Left lung (tissue), 10 donors: ENCODE data around the gene MGAT5B. TPM values are rescaled to one million over a fixed set of nuclear protein-coding genes. Genes with fewer than 3 reads are reported as not detected.
"Not testable (repeated sequence)": the region's sequence is repeated elsewhere in the genome, so short reads cannot be mapped to it uniquely, and the experiment has no call there.

ENCODE experiments used
- ATAC-seq: fragments of 200-7000 bp; cut with Tn5 transposase; one replicate; pipeline ENCODE4 v1.9.1; 2020; ENCODE audit warnings: moderate library complexity
- DNase-seq, 4 donors: peaks; one replicate each; pipeline ENCODE4 v3.0.0-alpha.2; 2013 to 2020
- H3K27ac ChIP-seq, 2 donors: fragments of 200-600 bp; sonication (generic) in 1 of 2; one replicate each; pipeline versions ENCODE4 v1.5.0 to v1.8.0; 2020 to 2021
- H3K27me3 ChIP-seq, 2 donors: fragments of 200-600 bp; sonication (generic) in 1 of 2; one replicate each; pipeline versions ENCODE4 v1.5.0 to v1.8.0; 2020 to 2021
- H3K36me3 ChIP-seq, 2 donors: fragments of 200-600 bp; sonication (generic) in 1 of 2; one replicate each; pipeline versions ENCODE4 v1.5.0 to v1.8.0; 2020 to 2021
- H3K4me1 ChIP-seq, 2 donors: fragments of 200-600 bp; one replicate each; pipeline ENCODE4 v1.8.0; 2021
- H3K4me3 ChIP-seq, 2 donors: fragments of 200-600 bp; sonication (generic) in 1 of 2; one replicate each; pipeline versions ENCODE4 v1.5.0 to v1.8.0; 2020 to 2021; ENCODE audit warnings: mild to moderate bottlenecking in 1 of 2
- H3K9me3 ChIP-seq, 2 donors: fragments of 200-600 bp; sonication (generic) in 1 of 2; one replicate each; pipeline versions ENCODE4 v1.5.0 to v1.8.0; 2020 to 2021
- CTCF ChIP-seq, 2 donors: fragments of 200-600 bp; sonication (generic) in 1 of 2; IDR thresholded peaks; one replicate each; pipeline versions ENCODE4 v1.5.0 to v1.8.0; 2021; ENCODE audit warnings: antibody characterized with exemption in 2 of 2
- intact Hi-C, 2 donors: fragments of 100-400 bp; cut with DNase I; formaldehyde crosslinking; loops; one replicate each; pipeline versions ENCODE4 v1.11.2 to v1.14.2; 2022
- polyA plus RNA-seq, 6 donors: library from polyadenylated mRNA; unstranded; fragments of 120-200 nt; gene quantifications; one replicate each; pipeline ENCODE4 v1.2.1, GENCODE V29; 2013; ENCODE audit not compliant: insufficient read length in 6 of 6
- total RNA-seq, 2 donors: library from RNA; stranded (reverse); fragmentation: NEBNext Ultra II Directional; extraction: Animal tissue kit (Norgen Biotek cat#: 25700); gene quantifications; one replicate each; pipeline ENCODE4 v1.2.1, GENCODE V29; 2021
- donor health status: DM: no; HTN: yes; CAD: no.
- donor health status: DM: no; HTN: no; CAD: no.

Gene MGAT5B
- total and polyA plus RNA-seq, 8 donors: 1.0 to 1.9 (median 1.3) TPM

DNA sequence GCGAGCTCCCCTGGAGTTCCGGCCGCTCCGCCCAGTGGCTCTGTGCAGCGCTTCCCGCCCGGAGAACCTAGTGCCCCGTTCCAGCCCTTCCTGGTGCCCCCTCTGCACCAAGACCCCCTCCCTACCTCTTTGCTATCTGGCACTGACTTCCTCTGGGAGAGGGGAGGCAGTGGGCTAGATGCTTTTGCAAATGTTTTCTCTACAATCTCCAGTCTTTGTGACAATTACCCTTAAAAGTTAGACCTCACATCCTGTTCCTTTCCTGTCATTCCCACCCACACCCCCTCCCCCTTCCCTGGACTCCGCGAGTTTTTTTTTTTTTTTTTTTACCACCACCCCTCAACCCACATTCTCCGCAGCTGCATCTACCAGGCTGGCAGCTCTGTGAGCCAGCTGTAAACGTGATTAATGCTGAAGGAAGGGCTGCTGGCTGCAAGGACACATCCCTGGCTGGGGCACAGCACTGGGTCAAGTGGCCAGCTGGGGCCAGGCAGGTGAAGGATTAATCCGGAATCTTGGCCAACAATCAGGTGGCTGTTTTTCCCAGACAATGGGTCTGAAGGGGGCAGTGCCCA lies 101.5 kb downstream of the MGAT5B start:
- ATAC-seq: peak; percentile 74
- peak overlapping the region in 1 of 2 donors; percentile 17 for H3K4me3 ChIP-seq
- no peaks in the 10 kb centered on the region for H3K36me3 ChIP-seq
- peaks cover 11 to 16% of the 10 kb centered on the region in 2 donors for H3K4me1 ChIP-seq
- intact Hi-C loops: no loop called here
- H3K27me3 ChIP-seq: peaks cover 25 to 52% of the 10 kb centered on the region in 2 donors
- no peaks in the 10 kb centered on the region for H3K9me3 ChIP-seq
- no peak for TF ChIP-seq CTCF (IDR thresholded peaks at IDR 0.05)
- no peak overlapping the region for H3K27ac ChIP-seq
- DNase-seq: peak in 2 of 4 donors; percentile 7 to 37

DNA sequence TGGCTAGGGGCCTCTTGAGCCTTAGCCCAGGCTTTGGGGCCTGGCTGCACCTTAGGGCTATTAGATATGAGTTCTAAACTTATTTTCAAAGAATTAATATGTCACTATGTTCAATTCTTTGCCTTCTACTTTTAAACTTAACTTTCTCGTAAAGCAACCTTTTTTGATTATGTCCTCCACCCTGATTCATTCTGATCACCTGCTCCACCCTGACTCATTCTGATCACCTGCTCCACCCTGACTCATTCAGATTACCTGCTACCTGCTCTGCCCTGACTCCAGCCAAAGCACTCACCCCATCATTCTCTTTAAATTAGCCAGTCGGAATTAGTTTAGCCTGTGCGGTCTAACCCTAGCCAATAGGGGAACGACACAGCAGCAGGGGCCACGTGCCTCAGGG lies 102.0 kb downstream of the MGAT5B start:
- intact Hi-C loops, DNase-seq, H3K9me3 ChIP-seq, H3K27ac ChIP-seq, H3K36me3 ChIP-seq, ATAC-seq, H3K4me3 ChIP-seq: not testable (repeated sequence)
- Histone ChIP-seq H3K4me1 (peaks cover 11 to 16% of the 10 kb centered on the region in 2 donors), H3K27me3 (peaks cover 25 to 52% of the 10 kb centered on the region in 2 donors)

DNA sequence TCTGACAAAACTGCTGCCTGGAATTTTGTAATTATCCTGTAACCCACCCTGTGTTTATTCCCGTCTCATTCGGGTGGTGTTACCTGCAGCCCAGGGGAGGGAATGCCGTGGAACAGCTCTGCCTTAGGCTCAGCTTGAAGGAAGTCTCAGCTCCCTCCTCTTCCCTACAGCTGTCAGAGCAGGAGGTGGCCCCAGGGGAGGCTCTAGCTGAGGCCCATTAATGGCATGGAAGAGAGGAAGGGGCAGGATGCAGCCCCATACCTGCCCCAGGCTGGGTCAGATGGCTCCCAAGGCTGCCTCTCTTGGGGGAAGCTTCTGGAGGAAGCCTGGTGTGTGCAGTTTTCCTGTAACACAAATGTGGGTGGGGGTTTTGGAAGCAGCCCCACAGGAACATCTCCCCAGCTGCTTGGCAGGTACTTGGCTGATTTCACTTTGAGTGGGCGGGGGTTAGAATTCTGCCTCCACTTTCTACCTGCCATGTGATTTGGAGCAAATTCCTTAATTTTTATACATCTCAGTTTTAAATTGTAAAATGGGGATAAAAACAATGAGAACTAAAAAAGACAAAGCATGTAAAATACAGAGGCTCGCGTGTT lies 103.9 kb downstream of the MGAT5B start:
- intact Hi-C loops: no loop called here
- Histone ChIP-seq H3K4me1 (peaks cover 11 to 16% of the 10 kb centered on the region in 2 donors), H3K27ac (no peak overlapping the region), H3K36me3 (no peaks in the 10 kb centered on the region), H3K9me3 (peaks cover 0 to 3% of the 10 kb centered on the region in 2 donors), H3K4me3 (no peak overlapping the region), H3K27me3 (peaks cover 25 to 40% of the 10 kb centered on the region in 2 donors)
- DNase-seq (no peak), ATAC-seq (no peak)
- no peak for TF ChIP-seq CTCF (IDR thresholded peaks at IDR 0.05)

- peaks cover 11 to 16% of the 10 kb centered on the region in 2 donors for H3K4me1 ChIP-seq
- H3K4me3 ChIP-seq: no peak overlapping the region
- H3K9me3 ChIP-seq: peaks cover 0 to 12% of the 10 kb centered on the region in 2 donors
- H3K27me3 ChIP-seq: peaks cover 20 to 31% of the 10 kb centered on the region in 2 donors
- ATAC-seq (no peak), DNase-seq (no peak)
- no peaks in the 10 kb centered on the region for H3K36me3 ChIP-seq
- intact Hi-C loops: no loop called here
- H3K27ac ChIP-seq: no peak overlapping the region
- no peak for TF ChIP-seq CTCF (IDR thresholded peaks at IDR 0.05)
Observed at GRCh38 chr17:76973040-76973439, 104.8 kb downstream of the MGAT5B start.

- peaks cover 0 to 16% of the 10 kb centered on the region in 2 donors for H3K9me3 ChIP-seq
- H3K4me1 ChIP-seq: peaks cover 0 to 2% of the 10 kb centered on the region in 2 donors
- H3K27me3 ChIP-seq: peaks cover 3 to 15% of the 10 kb centered on the region in 2 donors
- no peak for TF ChIP-seq CTCF (IDR thresholded peaks at IDR 0.05)
- no peak for ATAC-seq
- H3K27ac ChIP-seq: no peak overlapping the region
- no peaks in the 10 kb centered on the region for H3K36me3 ChIP-seq
- no peak overlapping the region for H3K4me3 ChIP-seq
- DNase-seq: no peak
- intact Hi-C loops: no loop called here
Observed at GRCh38 chr17:76974721-76975120, 106.5 kb downstream of the MGAT5B start.

DNA sequence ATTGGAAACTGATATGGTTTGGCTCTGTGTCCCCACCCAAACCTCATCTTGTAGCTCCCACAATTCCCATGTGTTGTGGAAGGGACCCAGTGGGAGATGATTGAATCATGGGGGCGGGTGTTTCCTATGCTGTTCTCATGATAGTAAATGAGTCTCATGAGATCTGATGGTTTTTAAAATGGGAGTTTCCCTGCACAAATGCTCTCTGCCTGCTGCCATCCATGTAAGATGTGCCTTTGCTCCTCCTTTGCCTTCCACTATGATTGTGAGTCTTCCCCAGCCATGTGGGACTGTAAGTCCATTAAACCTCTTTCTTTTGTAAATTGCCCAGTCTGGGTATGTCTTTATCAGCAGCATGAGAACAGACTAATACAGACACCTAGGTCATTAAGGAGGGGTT lies 109.8 kb downstream of the MGAT5B start:
- H3K9me3 ChIP-seq: peaks cover 0 to 16% of the 10 kb centered on the region in 2 donors
- H3K4me1 ChIP-seq, H3K27ac ChIP-seq, H3K36me3 ChIP-seq, H3K27me3 ChIP-seq, H3K4me3 ChIP-seq, intact Hi-C loops, DNase-seq, ATAC-seq: not testable (repeated sequence)
